Measurements from ENCODE around the gene SPON1.

DNA sequence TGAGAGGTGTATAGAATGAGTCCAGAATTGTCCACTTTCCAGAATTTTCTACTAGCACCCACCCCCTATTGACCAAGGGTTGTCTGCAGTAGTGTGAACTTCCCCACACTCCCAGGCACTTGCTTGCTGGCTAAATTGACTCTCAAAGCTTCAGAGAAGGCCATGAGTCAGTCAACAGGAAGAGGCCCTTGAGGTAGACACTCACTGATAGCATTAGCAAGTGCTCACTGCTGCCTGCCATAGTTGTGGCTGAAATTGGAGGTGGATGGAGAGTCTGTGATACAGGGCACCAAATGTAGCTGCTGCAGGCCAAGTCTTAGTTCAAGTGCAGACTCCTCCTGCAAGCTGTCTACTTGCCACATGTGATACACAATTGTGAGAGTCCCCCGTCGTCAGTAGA is 156.8 kb downstream of the SPON1 start:
- TF ChIP-seq, protein P1, sequence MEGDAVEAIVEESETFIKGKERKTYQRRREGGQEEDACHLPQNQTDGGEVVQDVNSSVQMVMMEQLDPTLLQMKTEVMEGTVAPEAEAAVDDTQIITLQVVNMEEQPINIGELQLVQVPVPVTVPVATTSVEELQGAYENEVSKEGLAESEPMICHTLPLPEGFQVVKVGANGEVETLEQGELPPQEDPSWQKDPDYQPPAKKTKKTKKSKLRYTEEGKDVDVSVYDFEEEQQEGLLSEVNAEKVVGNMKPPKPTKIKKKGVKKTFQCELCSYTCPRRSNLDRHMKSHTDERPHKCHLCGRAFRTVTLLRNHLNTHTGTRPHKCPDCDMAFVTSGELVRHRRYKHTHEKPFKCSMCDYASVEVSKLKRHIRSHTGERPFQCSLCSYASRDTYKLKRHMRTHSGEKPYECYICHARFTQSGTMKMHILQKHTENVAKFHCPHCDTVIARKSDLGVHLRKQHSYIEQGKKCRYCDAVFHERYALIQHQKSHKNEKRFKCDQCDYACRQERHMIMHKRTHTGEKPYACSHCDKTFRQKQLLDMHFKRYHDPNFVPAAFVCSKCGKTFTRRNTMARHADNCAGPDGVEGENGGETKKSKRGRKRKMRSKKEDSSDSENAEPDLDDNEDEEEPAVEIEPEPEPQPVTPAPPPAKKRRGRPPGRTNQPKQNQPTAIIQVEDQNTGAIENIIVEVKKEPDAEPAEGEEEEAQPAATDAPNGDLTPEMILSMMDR (IDR thresholded peaks at IDR 0.05) = no peak
- no peak for TF ChIP-seq POLR2A (IDR thresholded peaks at IDR 0.05)
